ENCODE results near the gene SCG5. TPM values are rescaled to one million over a fixed set of nuclear protein-coding genes. Genes with fewer than 3 reads are reported as not detected.
A peak's percentile ranks its signal among the peaks of the same experiment; 100 is the strongest.

SCG5 gene
- total and polyA plus RNA-seq, 2 of the 13 experiments (the other 11 are each of a cell fraction or from before 2014, with no cell fraction given): 2.3 to 3.5 TPM

GRCh38 chr15:32677238-32677750 lies 35.8 kb downstream of the SCG5 start (continued):
- TF ChIP-seq AGO1 (IDR thresholded peaks at IDR 0.05; ENCODE audit: low read depth, low read length, poor library complexity, severe bottlenecking): no peak
- TF ChIP-seq ZNF576 (CRISPR knock-in tag; IDR thresholded peaks at IDR 0.05): no peak
- TF ChIP-seq ZNF430 (CRISPR knock-in tag; IDR thresholded peaks at IDR 0.05): no peak
- no peak for TF ChIP-seq MYC (CRISPR knock-in tag; IDR thresholded peaks at IDR 0.05; ENCODE audit: borderline replicate concordance)
- TF ChIP-seq STAT6 (CRISPR knock-in tag; IDR thresholded peaks at IDR 0.05; ENCODE audit: borderline replicate concordance): no peak
- TF ChIP-seq ZNF574 (CRISPR knock-in tag; IDR thresholded peaks at IDR 0.05): 0 out of 2 replicates have a peak, but pooled peaks have one; percentile 29
- no peak for TF ChIP-seq ZNF451 (CRISPR knock-in tag; IDR thresholded peaks at IDR 0.05)
- no peak for TF ChIP-seq ATF1 (CRISPR knock-in tag; IDR thresholded peaks at IDR 0.05)
- TF ChIP-seq KDM4B (CRISPR knock-in tag; IDR thresholded peaks at IDR 0.05): no peak
- TF ChIP-seq ZNF180 (CRISPR knock-in tag; IDR thresholded peaks at IDR 0.05; ENCODE audit: borderline replicate concordance, low read depth): no peak
- TF ChIP-seq ZNF552 (CRISPR knock-in tag; IDR thresholded peaks at IDR 0.05; ENCODE audit: borderline replicate concordance): no peak
- TF ChIP-seq CERS6 (CRISPR knock-in tag; IDR thresholded peaks at IDR 0.05): no peak
- no peak for TF ChIP-seq IKZF4 (CRISPR knock-in tag; IDR thresholded peaks at IDR 0.05; ENCODE audit: borderline replicate concordance, low read depth, not compliant biosample characterization)
- no peak for TF ChIP-seq ZFP36 (IDR thresholded peaks at IDR 0.05; ENCODE audit: borderline replicate concordance, low read depth, low read length, partially characterized antibody)
- no peak for TF ChIP-seq PCBP2 (optimal IDR thresholded peaks at IDR 0.05; ENCODE audit: low read depth, low read length, poor library complexity, severe bottlenecking)
- no peak for TF ChIP-seq ZNF234 (CRISPR knock-in tag; conservative IDR thresholded peaks at IDR 0.05)
- TF ChIP-seq ZKSCAN1 (IDR thresholded peaks at IDR 0.05; ENCODE audit: low read length): no peak
- TF ChIP-seq RELA (CRISPR knock-in tag; IDR thresholded peaks at IDR 0.05): no peak
- TF ChIP-seq ZNF331 (CRISPR knock-in tag; IDR thresholded peaks at IDR 0.05): peak; percentile 58; the same call in 1 of the 2 replicates
- no peak for TF ChIP-seq ZNF616 (CRISPR knock-in tag; IDR thresholded peaks at IDR 0.05; ENCODE audit: low read depth)
- TF ChIP-seq GRHL1 (CRISPR knock-in tag; conservative IDR thresholded peaks at IDR 0.05): no peak
- no peak for TF ChIP-seq TSC22D2 (CRISPR knock-in tag; IDR thresholded peaks at IDR 0.05; ENCODE audit: borderline replicate concordance)
